Pons (tissue), 1 donor: Measurements from ENCODE around the gene SEC24D.
"Not testable (repeated sequence)": the region's sequence is repeated elsewhere in the genome, so short reads cannot be mapped to it uniquely, and the experiment has no call there.

Experiments
- DNase-seq: peaks from one replicate; pipeline ENCODE4 v3.0.0-alpha.2; 2016; ENCODE audit warnings: low spot score

SEC24D gene

DNA sequence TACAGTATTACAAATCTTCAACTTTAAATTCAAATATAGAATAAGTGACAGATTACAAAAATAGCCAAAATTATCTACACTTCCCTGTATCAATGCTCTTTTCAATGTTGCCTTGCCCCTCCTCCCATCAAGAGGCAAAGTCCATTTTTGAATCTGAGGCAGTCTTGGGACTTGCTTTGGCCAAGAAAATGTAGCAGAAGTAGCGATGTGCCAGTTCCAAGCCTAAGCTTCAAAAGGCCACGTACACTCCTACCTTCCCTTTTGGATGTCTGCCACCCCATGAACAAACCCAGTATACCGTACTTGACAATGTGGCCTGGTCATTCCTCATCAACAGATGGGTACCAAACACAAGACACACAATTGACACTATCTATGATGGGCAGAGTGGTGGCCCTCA lies 24.1 kb downstream of the SEC24D start:
- DNase-seq: no peak

GRCh38 chr4:118810991-118811764 lies 24.7 kb downstream of the SEC24D start:
- DNase-seq: no peak

GRCh38 chr4:118807659-118808058 lies 28.3 kb downstream of the SEC24D start:
- no peak for DNase-seq

- DNase-seq: no peak
These were observed 32.7 kb downstream of the SEC24D start for GRCh38 chr4:118803253-118803652.

GRCh38 chr4:118801895-118802575 lies 33.9 kb downstream of the SEC24D start:
- DNase-seq: no peak

DNA sequence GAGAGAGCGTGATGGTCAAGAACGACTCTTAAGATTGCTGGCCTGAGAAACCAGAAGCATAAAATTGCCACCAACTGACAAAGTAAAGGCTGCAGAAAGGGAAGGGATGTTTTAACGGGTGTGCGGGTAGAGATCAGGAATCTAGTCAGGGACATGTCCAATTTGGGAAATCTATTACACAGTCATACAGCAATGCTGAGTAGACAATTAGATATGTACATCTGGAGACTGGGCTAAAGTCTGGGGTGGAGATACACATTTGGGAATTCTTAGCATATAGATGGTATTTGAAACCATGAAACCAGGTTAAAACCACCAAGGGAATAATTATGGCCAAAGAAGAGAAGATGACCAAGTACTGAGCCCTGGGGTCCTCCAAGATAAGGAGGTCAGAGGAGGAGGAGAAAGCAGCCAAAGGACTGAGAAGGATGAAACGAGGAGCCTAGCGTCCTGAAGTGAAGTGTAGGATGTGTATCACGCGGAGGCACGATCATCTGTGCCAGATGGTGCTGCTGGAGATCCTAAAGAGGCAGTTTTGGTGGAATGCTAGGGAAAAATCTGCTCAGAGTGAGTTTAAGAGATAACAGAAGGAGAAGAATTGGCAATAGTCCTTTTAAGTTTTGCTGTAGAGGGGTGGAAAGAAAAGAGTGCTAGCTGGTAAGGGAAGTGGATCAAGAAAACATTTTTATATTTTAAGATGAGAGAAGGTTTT lies 36.5 kb downstream of the SEC24D start:
- DNase-seq: no peak

- DNase-seq: no peak
These were observed 37.3 kb downstream of the SEC24D start for GRCh38 chr4:118798658-118799057.

DNA sequence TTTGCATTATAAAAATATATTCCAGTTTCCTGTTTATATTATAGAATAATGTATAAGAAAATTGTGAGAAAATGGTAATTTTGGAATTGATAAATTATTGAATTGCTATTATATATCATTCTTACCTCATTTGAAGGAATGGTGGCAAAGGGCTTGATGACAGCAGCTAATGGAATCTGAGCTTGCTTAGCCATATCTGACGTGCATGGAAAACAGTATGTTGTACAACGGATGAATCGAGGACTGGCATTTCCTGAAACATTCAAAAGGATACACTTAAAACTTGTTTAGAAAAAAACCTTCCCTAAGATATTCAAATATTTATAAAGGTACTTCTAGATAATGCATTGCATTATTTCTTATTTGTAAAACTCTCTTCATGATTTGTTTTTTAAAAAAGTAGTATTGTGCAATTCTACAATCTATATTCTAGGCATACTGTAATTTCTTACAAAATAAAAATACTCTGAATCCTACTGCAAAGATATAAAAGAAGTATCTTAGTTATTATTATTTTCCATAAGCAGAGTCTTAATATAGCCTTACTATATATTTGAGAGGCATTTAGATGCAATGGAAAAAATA lies 38.3 kb downstream of the SEC24D start:
- no peak for DNase-seq

GRCh38 chr4:118791690-118792446 lies 44.1 kb downstream of the SEC24D start:
- not testable (repeated sequence) for DNase-seq

GRCh38 chr4:118790544-118790943 lies 45.4 kb downstream of the SEC24D start:
- no peak for DNase-seq

DNA sequence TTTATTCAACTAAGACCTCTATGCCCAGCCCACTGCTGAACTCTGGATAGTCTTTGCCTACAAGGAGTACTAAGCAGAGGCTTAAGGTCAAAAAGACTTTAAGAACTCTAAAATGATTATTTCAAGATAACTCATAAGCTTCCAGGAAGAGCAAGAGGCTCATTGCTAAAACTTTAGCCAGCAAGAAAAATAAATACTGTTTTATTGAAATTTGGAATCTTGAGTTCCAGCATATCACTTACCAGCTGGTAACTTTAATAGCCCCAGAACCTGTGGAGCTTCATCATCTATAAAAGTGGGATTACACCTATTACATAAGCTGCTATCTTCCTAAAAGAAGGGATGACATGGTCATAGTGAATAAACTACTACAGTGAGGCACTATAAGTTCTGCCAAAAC lies 47.0 kb downstream of the SEC24D start:
- no peak for DNase-seq

GRCh38 chr4:118787844-118788380 lies 48.0 kb downstream of the SEC24D start:
- no peak for DNase-seq

GRCh38 chr4:118784776-118785175 lies 51.1 kb downstream of the SEC24D start:
- no peak for DNase-seq

DNA sequence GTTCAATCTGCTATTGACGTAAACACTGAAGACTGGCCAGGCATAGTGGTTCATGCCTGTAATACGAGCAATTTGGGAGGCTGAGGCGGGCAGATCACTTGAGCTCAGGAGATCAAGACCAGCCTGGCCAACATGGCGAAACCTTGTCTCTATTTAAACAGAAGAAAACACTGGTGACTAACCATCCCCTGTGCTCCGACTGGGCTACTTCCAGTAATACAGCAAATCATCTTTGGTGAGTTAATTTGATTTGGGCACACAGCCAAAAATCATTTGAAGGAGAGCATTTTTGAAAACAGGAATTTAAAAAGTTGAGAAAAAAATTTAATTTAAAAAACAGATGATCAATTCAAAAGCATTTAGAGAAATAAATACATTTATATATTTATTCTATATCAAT lies 52.0 kb downstream of the SEC24D start:
- DNase-seq: no peak

- not testable (repeated sequence) for DNase-seq
These were observed 53.0 kb downstream of the SEC24D start for GRCh38 chr4:118782886-118783285.

DNA sequence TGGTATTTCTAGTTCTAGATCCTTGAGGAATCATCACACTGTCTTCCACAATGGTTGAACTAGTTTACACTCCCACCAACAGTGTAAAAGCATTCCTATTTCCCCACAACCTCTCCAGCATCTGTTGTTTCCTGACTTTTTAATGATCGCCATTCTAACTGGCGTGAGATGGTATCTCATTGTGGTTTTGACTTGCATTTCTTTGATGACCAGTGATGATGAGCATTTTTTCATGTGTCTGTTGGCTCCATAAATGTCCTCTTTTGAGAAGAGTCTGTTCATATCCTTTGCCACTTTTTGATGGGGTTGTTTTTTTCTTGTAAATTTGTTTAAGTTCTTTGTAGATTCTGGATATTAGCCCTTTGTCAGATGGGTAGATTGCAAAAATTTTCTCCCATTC lies 58.3 kb downstream of the SEC24D start:
- DNase-seq: not testable (repeated sequence)

- not testable (repeated sequence) for DNase-seq
These were observed 58.8 kb downstream of the SEC24D start for GRCh38 chr4:118776955-118777640.

GRCh38 chr4:118776157-118776954 lies 59.6 kb downstream of the SEC24D start:
- no peak for DNase-seq

DNA sequence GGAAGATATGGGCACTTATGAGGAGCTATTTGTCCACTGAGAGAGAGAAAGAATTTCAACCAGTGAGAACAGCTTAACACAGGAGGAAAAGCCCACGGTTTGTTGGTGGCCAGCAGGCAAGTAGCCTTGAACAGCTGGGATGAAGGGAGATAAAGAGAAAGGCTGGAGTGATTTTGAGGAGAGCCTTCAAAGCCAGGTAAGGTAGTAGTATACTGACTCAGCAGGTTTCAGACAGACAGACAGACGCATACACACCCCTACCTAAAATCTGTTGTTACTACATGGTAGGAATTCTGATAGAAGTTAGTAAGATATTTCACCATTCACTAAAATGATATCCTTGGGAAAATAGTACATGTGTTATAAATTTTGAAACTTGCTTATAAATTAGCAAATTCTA lies 60.5 kb downstream of the SEC24D start:
- no peak for DNase-seq

- no peak for DNase-seq
These were observed 60.9 kb downstream of the SEC24D start for GRCh38 chr4:118774989-118775388.
